Mesothelial cell of epicardium (in vitro differentiated cells): ENCODE data around the gene KRR1. TPM values are rescaled to one million over a fixed set of nuclear protein-coding genes. Genes with fewer than 3 reads are reported as not detected.

Source experiments
- DNase-seq, 2 experiments: peaks; one replicate each; pipeline ENCODE4 v3.0.0; 2021; ENCODE audit warnings: low spot score in 2 of 2; ENCODE audit not compliant: unreplicated experiment in 2 of 2
- H3K27ac Mint-ChIP-seq: 2 replicates; pipeline ENCODE4 v1.8.0; 2021; ENCODE audit warnings: mixed read lengths
- H3K27me3 Mint-ChIP-seq: 2 replicates; pipeline ENCODE4 v1.8.0; 2021; ENCODE audit warnings: low read depth, mixed read lengths
- H3K36me3 Mint-ChIP-seq: 2 replicates; pipeline ENCODE4 v1.8.0; 2021; ENCODE audit warnings: mixed read lengths
- H3K4me1 Mint-ChIP-seq: 2 replicates; pipeline ENCODE4 v1.8.0; 2021; ENCODE audit warnings: mixed read lengths
- H3K4me3 Mint-ChIP-seq: 2 replicates; pipeline ENCODE4 v1.8.0; 2021; ENCODE audit warnings: mild to moderate bottlenecking, moderate library complexity, mixed read lengths
- H3K9me3 Mint-ChIP-seq: 2 replicates; pipeline ENCODE4 v1.8.0; 2021; ENCODE audit warnings: mixed read lengths
- CTCF ChIP-seq: fragments of 200-600 bp; sonication (generic); IDR thresholded peaks from one replicate; pipeline ENCODE4 v1.5.0; 2021; ENCODE audit warnings: antibody characterized with exemption; ENCODE audit not compliant: unreplicated experiment
- total RNA-seq: library from RNA; stranded (reverse); gene quantifications from 3 replicates; pipeline ENCODE4 v1.2.1, GENCODE V29; 2021

The KRR1 gene
- total RNA-seq, 1 donor from 2014 or later, result 63.9 TPM

GRCh38 chr12:75553836-75554555 lies 42.6 kb upstream of the KRR1 start:
- Mint-ChIP-seq H3K9me3 (no peaks in the 10 kb centered on the region), H3K36me3 (no peaks in the 10 kb centered on the region), H3K27me3 (no peaks in the 10 kb centered on the region), H3K4me1 (peaks cover 58% of the 10 kb centered on the region), H3K4me3 (no peak overlapping the region), H3K27ac (peak overlapping the region; percentile 91)
- no peak for TF ChIP-seq CTCF
- no peak for DNase-seq

DNA sequence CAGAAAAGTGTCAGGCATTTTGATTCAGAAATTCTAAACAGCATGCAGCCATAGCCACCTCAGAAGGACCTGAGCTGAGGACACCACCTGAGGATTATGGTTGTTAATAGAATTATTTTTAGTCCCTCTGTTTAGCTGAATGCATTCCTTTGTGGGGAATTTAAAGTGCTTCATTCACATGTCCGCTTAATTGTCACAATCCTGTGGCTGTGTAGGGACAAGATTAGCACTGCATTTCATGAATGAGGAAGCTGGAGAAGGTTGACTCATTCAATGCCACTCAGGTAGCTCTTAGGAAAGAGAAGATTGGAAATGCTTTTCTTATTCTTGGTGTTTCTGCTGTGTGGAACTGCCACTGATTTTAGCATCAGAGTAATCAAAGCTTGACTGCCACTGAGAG lies 42.0 kb upstream of the KRR1 start:
- Mint-ChIP-seq H3K9me3 (no peaks in the 10 kb centered on the region), H3K4me3 (no peak overlapping the region), H3K27me3 (no peaks in the 10 kb centered on the region), H3K36me3 (no peaks in the 10 kb centered on the region), H3K27ac (peak overlapping the region; percentile 91), H3K4me1 (peaks cover 62% of the 10 kb centered on the region)
- no peak for DNase-seq
- no peak for TF ChIP-seq CTCF

DNA sequence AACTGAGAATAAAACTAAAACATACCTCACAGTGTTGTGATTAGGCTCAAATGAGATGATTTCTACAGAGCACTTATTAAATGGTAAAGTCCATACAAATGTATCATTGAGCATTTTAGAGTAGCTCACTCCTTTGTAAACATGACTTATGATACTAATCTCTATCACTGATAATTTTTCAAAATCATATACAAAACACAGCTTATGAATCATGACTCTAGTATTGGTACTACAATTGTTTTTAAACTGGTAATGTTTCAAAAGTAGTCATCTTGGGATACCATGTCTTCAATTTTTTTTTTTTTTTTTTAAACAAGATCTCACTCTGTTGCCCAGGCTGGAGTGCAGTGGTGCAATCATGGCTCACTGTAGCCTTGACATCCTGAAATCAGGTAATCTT lies 40.1 kb upstream of the KRR1 start:
- H3K4me3 Mint-ChIP-seq, result no peak overlapping the region

DNA sequence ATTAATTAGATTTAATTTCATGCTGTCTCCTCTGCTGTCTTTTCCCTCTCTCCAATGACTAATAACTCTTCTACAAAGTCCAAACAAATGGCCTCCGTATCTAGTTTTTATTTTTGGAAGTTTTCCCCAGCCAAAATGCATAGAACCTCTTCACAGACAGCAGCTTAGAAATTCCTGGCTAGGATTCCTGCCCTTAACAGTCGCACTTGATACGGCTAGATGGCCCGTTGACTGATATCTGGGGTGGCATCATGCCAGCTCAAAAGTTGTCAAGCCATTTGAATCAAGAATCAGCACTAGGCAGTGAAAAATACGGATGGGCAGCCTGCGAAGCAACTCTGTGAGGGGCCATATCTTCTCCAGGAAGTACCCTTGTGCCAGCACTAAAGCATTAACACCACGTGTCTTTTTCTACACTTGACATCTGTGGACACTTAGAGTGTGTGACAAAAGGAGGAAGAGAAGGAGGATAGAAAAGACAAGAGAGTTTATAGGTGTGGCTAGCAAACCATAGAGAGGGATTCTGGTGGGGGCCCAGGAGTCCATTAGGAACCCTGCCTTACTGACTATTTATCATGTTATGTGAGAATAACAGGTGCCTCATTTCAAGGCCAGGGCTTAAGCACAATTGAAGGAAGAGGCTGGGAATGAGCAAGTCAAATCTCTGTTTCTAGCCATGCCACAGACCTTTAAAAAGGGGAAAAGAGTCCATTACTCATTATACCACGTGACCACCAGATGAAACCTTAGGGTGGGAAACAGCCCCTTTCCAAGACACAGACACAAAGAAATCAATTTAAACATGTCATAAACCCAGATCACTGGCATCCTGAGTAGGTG lies 39.2 kb upstream of the KRR1 start:
- Mint-ChIP-seq H3K4me3 (no peak overlapping the region), H3K27ac (peak overlapping the region; percentile 63), H3K9me3 (no peaks in the 10 kb centered on the region), H3K36me3 (no peaks in the 10 kb centered on the region), H3K4me1 (peaks cover 62% of the 10 kb centered on the region), H3K27me3 (no peaks in the 10 kb centered on the region)
- TF ChIP-seq CTCF, result no peak
- DNase-seq, result no peak

More for the DNA sequence above, 40.1 kb upstream of the KRR1 start:
- Mint-ChIP-seq H3K36me3 (no peaks in the 10 kb centered on the region), H3K4me1 (peaks cover 63% of the 10 kb centered on the region), H3K27me3 (no peaks in the 10 kb centered on the region), H3K9me3 (no peaks in the 10 kb centered on the region), H3K27ac (no peak overlapping the region)
- no peak for TF ChIP-seq CTCF
- no peak for DNase-seq

DNA sequence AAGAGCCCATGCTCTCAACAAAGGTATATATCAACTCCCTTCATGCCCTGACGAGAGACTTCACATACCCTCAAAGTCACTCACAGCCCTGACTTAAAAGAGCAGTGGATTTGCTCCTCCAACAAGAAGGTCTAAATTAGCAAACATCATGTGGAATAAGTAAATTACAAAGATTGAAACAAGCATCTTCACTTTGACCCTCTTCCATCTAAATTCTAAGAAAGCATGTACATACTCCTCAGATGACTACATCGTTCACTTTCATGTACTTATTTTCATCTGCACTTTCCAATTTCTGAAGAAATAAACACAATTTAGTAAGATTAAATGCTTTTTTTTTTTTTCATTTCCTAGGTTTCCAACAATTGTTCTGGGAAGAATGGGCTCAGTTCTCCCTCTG lies 38.6 kb upstream of the KRR1 start:
- no peak for DNase-seq
- peak overlapping the region; percentile 33 for H3K27ac Mint-ChIP-seq
- TF ChIP-seq CTCF, result no peak
- no peaks in the 10 kb centered on the region for H3K9me3 Mint-ChIP-seq
- H3K27me3 Mint-ChIP-seq, result no peaks in the 10 kb centered on the region
- H3K36me3 Mint-ChIP-seq, result no peaks in the 10 kb centered on the region
- no peak overlapping the region for H3K4me3 Mint-ChIP-seq
- peaks cover 60% of the 10 kb centered on the region for H3K4me1 Mint-ChIP-seq
